TTC549 (cell line): ENCODE measurements around the gene TTLL8.
"Not testable (repeated sequence)": the region's sequence is repeated elsewhere in the genome, so short reads cannot be mapped to it uniquely, and the experiment has no call there.

Experiments
- FAIRE-seq: peaks from 2 replicates; lab custom pipeline; 2012; peaks lifted over from hg19 to GRCh38; lab: Jason Lieb, UNC

The TTLL8 gene

DNA sequence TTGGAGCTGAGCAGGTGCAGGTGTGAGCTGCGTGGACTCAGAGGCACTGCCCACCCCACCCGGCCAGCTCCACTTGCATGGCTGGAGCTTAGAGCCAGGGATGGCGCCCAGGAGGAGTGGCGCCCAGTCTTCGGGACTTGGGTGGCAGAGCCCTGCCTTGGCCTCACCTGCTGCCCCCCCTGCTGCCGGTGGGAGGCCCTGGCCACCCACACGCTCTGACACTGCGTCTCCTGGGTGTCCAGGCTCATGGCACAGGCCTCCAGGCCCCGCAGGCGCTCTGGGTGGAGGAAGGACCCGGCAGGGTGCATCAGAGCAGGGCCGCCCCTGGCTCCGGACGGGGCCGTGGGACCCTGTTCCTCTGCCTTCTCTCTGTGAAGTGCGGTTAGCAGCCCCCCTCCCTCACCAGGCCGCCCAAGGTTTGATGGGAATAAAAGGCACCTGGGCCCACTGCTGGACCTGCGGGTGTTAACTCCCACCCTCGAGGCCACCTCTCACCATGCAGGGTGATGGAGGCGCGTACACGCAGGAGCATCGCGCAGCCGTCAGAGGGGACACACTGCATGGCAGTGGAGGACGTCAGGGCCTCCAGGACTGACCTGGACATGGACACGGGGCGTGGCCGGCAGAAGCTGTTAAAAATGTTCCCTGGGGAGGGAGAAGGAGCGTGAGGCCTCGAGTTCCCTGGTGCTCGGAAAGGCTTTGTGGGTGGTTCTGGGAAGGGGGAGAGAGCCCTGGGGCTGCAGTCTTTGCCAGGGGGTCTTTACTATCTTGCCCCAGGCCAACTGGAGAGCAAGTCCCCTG, 57.3 kb downstream of the TTLL8 start:
- no peak for FAIRE-seq

DNA sequence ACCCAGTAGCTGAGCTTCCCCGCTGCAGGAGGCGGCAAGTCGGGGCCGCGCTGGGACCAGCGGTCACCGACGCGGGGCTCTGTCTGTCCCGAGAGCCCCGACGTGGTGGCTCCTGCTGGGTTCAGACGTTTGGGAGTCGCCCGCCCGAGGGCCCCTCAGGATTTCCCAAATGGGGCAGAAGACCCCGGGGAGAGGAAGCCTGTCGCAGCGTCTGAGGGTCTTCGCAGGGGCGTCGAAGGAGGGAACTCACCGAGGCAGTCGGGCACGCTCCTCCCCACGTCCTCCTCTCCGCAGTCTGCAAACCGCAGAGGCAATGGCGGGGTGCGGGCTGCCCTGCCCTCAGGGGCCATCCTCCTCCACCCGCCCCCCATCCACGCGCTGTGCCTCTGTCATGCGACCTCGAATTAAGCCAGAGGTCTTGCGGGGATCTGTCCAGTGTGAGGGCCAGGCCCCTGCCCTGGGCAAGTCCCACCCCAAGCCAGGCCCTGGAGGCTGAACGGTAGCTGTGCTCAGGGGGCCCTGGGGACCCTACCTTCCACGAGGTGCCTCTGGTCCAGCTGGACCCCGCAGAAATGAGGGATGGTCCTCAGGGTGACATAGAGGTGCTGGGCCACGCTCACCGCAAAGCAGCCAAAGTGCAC, 58.0 kb downstream of the TTLL8 start:
- FAIRE-seq = no peak

DNA sequence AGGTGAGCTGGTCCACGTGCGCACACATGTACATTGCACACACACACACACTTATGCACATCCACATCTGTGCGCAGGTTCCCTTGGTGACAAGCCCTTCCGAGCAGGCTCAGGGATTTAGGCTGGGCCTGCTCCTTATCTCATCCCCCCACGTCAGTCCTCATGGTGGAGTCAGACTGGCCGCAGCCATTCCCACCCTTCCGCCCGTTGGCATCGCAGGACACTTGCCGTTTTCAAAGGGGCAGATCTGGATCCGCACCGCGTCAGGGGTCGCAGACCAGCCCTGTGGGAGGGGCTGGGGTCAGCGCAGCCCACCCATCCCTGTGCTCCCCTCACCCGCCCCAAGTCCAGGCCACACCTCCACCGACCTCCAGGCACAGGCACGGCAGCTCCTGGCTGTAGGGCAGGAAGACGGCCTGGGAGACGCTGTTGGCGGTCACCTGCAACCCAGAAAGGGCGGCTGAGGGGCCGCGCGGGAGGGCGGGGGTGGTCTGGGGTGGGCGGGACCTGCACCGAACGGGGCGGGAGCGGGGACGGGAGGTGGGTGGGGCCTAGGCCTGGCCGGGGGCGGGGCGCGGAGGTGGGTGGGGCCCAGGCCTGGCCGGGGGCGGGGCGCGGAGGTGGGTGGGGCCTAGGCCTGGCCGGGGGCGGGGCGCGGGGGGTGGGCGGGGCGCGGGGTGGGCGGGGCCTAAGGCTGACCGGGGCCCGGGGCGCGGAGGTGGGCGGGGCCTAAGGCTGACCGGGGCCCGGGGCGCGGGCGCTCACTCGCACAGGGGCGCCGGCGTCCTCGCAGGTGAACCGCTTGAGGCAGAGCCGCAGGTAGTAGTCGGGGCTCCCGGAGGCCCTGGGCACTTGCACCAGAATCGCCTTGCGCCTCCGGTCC, 58.8 kb downstream of the TTLL8 start:
- FAIRE-seq = no peak

DNA sequence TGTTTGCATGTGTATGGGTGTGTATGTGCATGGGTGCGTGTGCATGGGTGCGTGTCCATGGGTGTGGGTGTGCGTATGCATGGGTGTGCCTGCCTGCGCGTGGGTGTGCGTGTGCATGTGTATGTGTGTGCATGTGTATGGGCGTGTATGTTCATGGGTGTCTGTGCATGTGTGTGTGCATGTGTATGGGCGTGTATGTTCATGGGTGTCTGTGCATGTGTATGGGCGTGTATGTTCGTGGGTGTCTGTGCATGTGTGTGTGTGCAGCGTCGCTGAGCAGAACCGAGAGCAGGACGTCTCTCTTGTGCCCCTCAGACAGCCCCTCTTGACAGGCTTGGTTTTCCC, 59.4 kb downstream of the TTLL8 start:
- FAIRE-seq = no peak

DNA sequence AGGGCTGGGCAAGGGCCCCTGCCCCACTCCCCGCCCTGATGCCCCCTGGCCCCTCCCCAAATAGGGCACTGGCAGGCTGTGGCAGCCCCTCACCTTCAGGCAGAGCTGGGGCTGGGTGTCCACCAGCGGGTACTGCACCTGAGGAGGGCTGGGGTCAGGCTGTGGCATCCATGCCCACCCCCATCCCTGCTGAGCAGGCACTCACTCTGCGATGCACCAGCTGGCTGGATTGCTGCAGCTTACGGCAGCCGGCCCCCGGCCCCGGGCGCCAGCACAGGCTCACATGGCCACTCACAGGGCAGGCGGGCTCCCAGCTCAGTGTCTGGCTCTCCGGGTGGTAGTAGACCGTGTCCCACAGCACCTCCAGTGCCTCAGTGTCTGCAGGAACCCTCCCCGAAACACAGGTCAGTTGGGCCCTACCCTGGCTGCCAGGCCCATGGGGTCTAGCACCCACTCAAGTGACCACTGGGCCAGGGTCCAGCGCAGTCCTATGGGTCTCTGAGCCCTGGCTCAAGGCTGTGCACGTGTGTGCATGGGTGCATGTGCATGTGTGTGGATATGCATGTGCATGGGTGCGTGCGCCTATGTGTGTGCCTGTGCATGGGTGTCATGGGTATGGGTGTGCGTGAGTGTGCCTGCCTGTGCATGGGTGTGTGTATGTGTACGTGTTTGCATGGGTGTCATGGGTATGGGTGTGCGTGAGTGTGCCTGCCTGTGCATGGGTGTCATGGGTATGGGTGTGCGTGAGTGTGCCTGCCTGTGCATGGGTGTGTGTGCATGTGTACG, 60.0 kb downstream of the TTLL8 start:
- no peak for FAIRE-seq

DNA sequence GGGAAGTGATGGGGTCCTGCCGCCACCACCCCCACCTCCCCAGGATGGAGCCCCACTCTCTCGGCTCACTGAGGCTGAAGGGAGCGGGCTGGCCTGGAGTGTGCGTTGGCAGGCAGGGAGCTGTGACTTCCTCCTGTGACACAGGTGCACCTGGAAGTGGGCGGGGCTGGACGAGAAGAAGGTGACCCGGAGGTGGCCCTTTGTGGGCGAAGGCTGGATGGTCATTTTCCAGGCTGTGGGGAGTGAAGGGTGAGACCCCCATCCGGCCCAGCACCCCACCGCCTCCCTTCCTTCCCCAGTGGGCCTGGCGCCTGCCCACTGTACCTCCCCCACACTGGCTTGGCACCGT, 60.9 kb downstream of the TTLL8 start:
- FAIRE-seq = no peak

DNA sequence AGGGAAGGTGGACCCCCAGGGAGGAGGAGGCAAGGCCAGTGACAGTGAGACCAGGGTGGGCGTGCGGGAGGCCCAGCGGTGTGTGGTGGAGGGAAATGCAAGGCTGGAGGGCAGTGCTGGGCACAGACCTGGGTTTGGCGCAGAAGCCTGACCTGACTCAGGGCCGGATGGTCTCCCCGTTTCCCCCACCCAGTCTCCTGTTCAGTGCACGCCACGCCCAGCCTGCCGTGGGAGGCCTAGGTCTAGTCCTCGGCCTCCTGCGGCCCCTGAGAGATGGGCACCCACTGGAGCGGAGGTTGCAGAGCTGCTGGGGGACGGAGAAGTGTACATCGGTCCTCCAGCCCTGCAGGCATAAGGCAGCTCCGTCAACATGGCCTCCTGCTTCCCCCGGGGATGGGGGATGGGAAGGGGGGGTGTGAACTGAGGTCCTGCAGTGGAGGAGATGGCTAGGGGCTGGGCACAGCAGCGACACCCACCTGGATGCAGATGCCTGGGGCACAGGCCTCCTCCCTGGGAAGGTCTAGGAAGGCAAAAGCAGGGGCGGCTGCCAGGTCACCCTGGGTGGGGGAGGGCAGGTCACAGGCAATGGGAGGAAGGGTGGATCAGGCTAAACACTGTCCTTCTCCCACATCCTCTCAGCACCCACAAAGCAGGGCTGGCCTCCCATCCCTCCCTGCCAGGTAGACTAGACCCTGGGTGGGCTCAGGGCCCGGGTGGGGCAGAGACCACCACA, 61.4 kb downstream of the TTLL8 start:
- no peak for FAIRE-seq

DNA sequence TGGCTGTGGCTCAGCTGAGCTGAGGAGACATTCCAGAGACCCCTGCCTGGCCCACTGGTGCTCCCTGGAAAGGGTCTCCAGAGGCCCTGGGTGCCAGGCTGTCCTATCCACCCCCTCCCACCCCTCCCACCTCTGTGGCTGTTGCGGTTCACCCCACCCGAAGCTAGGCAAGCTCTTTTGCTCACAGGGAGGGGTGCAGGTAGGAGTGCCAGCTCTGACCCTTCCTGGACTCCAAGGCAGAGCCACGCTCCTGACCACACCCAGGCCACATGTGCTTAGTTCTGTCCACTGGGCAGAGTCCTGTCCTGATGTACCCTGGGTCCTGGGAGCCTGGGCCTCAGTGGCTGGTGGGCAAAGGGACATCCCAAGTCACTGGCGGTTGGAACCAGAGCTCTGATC, 62.0 kb downstream of the TTLL8 start:
- no peak for FAIRE-seq

DNA sequence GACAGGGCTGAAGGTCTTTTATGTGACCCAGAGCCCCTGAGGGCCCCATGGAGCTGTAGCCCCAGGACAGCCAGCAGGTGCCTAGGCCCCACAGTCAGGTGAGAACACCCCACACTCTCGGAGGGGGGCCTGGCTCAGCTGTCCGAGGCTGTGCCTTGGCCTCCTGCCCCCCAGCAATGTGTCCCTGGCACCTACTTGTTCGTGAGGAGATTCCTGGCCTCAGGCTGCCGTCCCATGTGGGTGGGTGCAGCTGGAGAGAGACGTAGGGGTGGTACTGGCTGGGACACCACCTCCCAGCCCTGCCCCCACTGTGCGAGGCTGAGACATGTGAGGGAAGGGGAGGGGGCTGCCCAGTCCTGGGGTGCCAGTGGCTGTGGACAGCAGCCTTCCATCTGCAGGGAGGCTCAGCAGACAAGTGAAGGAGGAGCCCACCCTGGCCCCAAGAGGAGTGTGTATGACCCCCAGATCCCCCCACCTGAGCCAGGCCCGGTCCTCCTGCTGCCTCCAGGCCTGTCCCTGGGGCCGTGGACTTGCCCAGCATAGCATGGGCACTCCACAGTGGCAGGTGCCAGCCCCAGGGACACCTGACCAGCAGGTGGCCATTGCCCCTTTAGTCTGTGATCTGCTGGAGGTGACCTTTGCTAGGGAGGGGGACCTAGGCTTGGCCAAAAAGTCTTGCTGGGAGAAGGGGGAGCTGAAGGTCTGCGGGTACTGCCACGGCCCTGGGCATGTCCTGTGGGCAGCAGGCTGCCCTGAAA, 62.6 kb downstream of the TTLL8 start:
- FAIRE-seq = no peak

DNA sequence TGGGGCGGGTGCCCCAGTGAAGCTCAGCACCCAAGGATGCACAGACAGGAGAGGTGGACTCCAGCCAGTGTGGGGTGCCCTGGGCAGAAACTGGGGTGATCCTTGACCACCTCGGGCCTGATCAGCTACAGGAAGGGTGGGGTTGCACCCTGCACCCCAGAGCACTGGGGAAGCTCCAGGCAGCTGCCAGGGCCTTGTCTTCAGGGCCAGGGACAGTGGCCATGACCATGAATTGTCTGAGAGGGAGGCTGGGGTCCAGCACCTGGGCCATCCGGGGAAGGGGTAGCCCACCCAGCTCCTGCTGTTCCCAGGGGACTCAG, 63.1 kb downstream of the TTLL8 start:
- no peak for FAIRE-seq

DNA sequence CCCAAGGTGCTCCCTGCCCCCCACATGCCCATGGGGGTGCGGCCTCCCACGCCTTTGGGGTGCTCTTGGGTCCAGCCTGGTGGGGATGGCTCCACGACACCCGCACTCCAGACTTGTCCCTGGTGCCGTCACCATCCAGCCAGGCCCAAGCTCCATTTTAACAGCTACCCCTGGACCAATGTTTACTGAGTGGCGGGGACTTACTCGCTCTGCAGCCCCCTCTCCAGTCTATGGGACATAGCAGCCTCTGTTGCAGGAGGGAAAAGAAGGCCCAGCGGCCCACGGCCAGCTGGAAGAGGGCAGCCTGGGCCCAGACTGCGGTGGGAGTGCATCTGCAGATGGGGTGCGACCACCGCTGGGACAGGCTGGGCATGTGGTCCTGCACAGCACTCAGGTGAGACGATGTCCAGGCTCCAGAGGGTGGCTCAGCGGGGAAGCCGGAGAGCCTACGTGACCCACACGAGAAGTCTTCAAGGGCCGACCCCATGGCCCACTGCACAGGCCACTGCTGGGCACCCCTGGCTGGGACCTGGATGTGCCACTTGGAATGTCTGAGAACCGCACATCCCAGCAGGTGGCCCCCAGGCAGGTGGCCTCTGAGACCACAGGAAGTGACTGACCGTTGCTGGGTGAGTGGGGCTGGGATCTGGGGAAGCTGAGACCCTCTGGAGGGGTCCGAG, 63.6 kb downstream of the TTLL8 start:
- FAIRE-seq = no peak

DNA sequence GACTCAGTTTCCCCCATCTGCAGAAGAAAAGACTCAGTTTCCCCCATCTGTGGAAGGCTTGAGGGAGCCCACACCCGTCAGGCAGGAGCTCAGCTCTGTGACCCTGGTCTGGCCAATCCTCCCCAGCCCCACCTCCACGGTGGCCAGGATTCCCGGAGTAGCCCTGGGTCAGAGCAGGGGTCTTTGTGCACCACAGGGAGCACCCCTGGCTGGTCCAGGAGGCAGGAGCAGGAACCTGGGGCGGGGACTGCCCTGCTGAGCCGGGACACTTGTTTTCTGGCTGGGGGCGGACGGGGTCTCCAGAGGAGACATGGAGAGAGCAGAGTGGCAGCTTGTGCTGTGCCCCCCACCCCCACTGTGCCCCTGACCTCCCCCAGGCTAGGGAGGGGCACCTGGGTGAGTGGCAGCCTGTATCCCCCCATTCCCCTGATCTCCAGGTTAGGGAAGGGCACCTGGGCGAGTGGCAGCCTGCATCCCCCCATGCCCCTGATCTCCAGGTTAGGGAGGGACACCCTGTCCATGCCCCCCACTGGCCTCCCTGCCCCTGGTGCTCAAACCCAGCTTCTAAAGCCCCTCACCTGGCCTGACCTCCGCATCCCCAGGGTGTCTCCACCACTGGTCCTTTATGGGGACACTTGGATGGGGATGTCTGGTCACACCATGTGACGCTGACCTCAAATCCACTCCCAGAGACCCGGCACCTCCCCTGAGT, 64.3 kb downstream of the TTLL8 start:
- no peak for FAIRE-seq

DNA sequence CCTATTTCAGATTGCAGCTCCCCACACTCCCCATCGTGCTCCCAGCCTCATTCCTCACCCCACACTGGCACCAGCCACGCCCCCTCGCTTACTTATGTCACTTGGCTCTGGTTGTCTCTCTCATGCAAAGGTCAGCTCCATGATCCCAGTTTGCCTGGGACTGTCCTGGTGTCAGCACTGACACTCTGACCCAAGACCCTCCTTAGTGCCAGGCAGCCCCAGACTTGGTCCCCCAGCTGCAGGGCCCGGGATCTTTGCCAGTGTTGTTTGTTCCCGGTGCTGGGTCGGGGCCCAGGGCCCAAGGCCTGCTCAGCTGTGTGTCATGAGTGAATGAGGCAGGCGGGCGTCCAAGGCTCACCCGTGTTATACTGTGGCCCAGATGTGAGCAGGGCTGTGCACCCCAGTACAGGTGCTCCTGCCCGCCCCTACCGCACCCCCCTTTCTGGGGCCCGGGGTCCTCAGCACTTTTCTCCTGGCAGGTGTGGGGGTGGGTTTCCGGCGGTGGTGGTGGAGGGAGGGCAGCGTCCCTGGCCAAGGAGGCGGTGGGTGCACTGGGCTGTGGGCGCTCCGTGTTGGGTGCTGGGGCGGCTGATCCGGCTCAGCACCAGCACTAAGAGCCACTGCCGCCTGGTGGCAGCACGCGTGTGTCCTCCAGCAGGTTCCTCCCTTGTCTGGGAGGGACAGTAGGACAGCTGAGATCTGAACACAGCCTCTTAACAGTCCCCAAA, 65.0 kb downstream of the TTLL8 start:
- FAIRE-seq = no peak

DNA sequence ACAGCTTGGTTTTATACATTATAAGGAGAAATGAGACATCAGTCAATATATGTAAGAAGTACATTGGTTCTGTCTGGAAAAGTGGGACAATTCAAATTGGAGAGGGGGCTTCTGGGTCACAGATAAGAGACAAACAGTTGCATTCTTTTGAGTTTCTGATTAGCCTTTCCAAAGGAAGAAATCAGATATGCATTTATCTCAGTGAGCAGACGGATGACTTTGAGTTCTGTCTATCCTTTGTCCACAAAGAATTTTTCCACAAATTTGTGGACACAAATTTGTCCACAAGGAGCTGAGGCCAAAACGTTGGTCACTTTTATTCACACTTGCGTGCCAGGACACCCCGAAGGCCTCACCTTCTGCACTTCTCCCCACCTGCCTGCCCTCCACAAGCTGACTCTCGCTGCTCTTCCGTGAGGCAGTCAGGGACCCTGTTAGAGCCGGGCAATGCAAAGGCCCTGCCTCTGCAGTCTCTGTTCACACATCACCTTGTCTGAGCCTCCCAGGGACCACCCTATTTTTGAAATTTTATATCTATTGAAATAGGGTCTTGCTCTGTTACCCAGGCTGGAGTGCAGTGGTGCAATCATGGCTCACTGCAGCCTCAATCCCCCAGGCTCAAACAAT, 66.1 kb downstream of the TTLL8 start:
- no peak for FAIRE-seq

DNA sequence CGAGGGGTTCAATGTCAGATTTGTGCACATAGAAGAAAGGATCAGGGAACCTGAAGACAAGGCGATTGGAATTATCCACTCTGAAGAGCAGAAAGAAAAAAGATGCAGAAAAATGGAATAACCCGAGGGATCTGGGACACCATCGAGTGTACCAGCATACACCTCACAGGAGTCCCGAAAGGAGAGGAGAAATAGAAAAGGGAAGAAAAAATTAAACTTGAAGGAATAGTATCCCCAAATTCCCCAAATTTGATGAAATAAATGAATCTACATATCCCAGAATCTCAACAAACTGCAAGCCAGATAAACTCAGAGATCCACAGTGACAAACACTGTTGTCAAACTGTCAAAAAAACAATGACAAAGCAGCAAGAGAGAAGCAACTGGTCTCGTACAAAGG, 66.9 kb downstream of the TTLL8 start:
- no peak for FAIRE-seq

DNA sequence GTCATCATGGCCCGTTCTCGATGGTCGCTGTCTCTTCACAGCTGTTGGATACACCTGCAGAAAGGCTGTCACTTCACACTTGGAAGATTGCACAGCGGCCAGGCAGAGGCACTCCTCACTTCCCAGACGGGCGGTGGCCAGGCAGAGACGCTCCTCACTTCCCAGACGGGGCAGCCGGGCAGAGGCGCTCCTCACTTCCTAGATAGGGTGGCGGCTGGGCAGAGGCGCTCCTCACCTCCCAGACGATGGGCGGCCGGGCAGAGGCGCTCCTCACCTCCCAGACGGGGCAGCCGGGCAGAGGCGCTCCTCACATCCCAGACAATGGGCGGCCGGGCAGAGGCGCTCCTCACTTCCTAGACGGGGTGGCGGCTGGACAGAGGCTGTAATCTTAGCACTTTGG, 68.3 kb downstream of the TTLL8 start:
- FAIRE-seq = not testable (repeated sequence)

DNA sequence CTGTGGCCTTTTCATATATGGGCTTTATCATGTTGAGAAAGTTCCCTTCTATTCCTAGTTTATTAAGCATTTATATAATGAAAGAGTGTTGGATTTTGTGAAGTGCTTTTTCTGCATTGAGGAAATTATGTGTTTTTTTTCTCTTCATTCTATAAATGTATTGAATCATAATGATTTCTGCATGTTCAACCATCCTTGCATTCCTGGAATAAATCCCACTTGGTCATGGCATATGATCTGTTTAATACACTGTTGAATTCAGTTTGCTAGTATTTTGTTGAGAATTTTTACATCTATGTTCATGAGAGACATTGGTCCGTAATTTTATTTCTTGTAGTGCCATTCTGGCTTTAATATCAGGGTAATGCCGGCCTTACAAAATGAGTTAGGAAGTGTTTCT, 71.8 kb downstream of the TTLL8 start:
- no peak for FAIRE-seq

DNA sequence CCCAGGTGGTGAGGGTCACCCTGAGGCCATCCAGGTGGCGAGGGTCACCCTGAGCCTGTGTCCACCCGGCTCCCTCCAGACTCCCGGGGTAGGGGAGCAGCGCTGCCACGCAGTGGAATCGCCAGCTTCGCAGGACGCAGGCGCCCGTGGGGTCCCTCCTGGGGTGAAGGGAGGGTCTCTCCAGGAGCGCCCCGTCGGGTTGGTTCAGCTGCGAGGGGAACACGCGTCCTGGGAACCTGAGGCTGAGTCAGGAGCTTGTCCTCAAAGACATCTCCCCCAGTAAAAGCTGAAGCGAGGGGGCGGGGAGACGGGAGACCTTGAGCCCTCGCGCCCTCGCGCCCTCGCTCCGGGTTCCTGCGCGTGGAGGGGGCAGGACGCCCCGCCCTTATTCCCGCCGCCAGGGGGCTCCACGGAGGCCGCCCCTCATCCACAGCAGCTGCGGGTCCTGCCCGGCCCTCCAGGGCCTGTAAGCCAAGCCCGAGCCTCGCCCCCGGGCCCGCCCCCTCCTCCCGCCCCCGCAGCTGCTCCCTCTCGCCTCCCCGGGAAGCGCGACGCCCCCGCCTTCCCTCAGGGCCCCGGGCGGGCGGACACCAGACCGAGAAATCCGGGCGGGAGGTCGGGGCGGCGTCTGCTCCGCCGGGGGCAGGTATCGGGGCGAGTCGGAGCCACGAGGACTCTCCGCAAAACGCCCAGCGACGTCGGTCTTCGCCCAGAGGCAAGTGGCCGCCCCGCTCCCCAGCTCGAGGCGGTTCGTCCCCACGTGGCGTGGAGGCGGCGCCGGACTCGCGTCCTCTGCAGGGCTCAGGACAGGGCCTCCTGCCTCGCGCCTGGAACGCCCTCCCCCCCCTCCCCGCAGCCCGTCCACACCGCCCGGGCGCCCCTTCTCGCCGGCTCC, 74.7 kb downstream of the TTLL8 start:
- no peak for FAIRE-seq
